Right lobe of liver (tissue), 6 donors: ENCODE measurements around the gene RALGPS1. TPM values are rescaled to one million over a fixed set of nuclear protein-coding genes. Genes with fewer than 3 reads are reported as not detected.

Source experiments
- ATAC-seq, 4 donors: fragments of 200-7000 bp; cut with Tn5 transposase; one replicate each; pipeline ENCODE4 v1.9.1; 2020; ENCODE audit warnings: mild to moderate bottlenecking in 4 of 4, moderate library complexity in 4 of 4
- DNase-seq, 3 donors: peaks; one replicate each; pipeline ENCODE4 v3.0.0-alpha.2; 2020
- H3K27ac ChIP-seq, 3 donors: fragments of 200-600 bp; one replicate each; pipeline ENCODE4 v1.8.0; 2022
- H3K27me3 ChIP-seq, 2 donors: fragments of 200-600 bp; one replicate each; pipeline ENCODE4 v1.8.0; 2022
- H3K36me3 ChIP-seq, 4 donors: fragments of 200-600 bp; sonication (generic) in 1 of 4; one replicate each; pipeline versions ENCODE4 v1.5.1 to v1.8.0; 2017 to 2022; ENCODE audit warnings: control low read depth in 1 of 4
- H3K4me1 ChIP-seq, 4 donors: fragments of 200-600 bp; sonication (generic) in 1 of 4; one replicate each; pipeline versions ENCODE4 v1.5.1 to v1.8.0; 2017 to 2022; ENCODE audit warnings: control low read depth in 1 of 4
- H3K4me3 ChIP-seq, 3 donors: fragments of 200-600 bp; one replicate each; pipeline ENCODE4 v1.8.0; 2022
- H3K9me3 ChIP-seq, 4 donors: fragments of 200-600 bp; sonication (generic) in 1 of 4; one replicate each; pipeline versions ENCODE4 v1.5.1 to v1.8.0; 2017 to 2022; ENCODE audit warnings: control low read depth in 1 of 4
- CTCF ChIP-seq, 4 donors: fragments of 200-600 bp in 3 of 4; fragments of 450-650 bp in 1 of 4; IDR thresholded peaks; one replicate each; pipeline versions ENCODE4 v1.5.1 to v1.8.0; 2016 to 2022; ENCODE audit warnings: antibody characterized with exemption in 4 of 4, mild to moderate bottlenecking in 2 of 4
- POLR2A ChIP-seq: fragments of 450-650 bp; IDR thresholded peaks from one replicate; pipeline ENCODE4 v1.6.1; 2017; ENCODE audit warnings: antibody characterized with exemption, mild to moderate bottlenecking
- WGBS: methylation state at CpG from one replicate; pipeline ENCODE4 v1.1.6; 2018; ENCODE audit warnings: low coverage, low lambda C conversion rate; ENCODE audit not compliant: insufficient coverage; ENCODE audit errors: missing lambda C conversion rate; 5-methylcytosine and 5-hydroxymethylcytosine counted together
- intact Hi-C, 2 donors: fragments of 100-400 bp; cut with DNase I; formaldehyde crosslinking; loops; one replicate each; pipeline versions ENCODE4 v1.11.2 to v1.14.1; 2022
- total RNA-seq, 6 experiments: library from RNA; depleted of rRNA in 2 of 6; stranded (reverse); fragments of >200 nt in 2 of 6; fragmentation: NEBNext Ultra II Directional in 3 of 6; extraction: Animal tissue kit (Norgen Biotek cat#: 25700) in 3 of 6; gene quantifications; one replicate each; pipeline versions ENCODE4 v1.1.0 to v1.2.4, GENCODE V29; 2016 to 2023
- donor health status: DM: no; HTN: yes; CAD: no.
- donor health status: DM: no; HTN: no; CAD: no.
- donor health status: DM: no; HTN: no; CAD: no.
- donor health status: DM: no; HTN: yes; CAD: no.
- donor health status: DM: no; HTN: yes; CAD: no.

The RALGPS1 gene
- total RNA-seq, 6 experiments from 2014 or later = 1.2 to 3.8 (median 2.4) TPM

- WGBS = 85% methylated on average over 15 of the region's 17 CpGs
- Histone ChIP-seq H3K27me3 (no peaks in the 10 kb centered on the region), H3K27ac (no peak overlapping the region), H3K4me3 (no peak overlapping the region), H3K36me3 (no peaks in the 10 kb centered on the region), H3K4me1 (peaks cover 0 to 11% (median 0%) of the 10 kb centered on the region in 4 donors), H3K9me3 (no peaks in the 10 kb centered on the region)
- DNase-seq (peak in 1 of 3 donors; percentile 31), ATAC-seq (no peak)
- intact Hi-C loops = no loop called here
- TF ChIP-seq CTCF (IDR thresholded peaks at IDR 0.05) = no peak
- TF ChIP-seq POLR2A = no peak
These were observed 269.4 kb downstream of the RALGPS1 start for GRCh38 chr9:127183814-127184582.

GRCh38 chr9:127184641-127185040, 270.1 kb downstream of the RALGPS1 start:
- Histone ChIP-seq H3K9me3 (no peaks in the 10 kb centered on the region), H3K4me1 (peaks cover 0 to 8% (median 0%) of the 10 kb centered on the region in 4 donors), H3K36me3 (no peaks in the 10 kb centered on the region), H3K27ac (no peak overlapping the region), H3K4me3 (no peak overlapping the region), H3K27me3 (no peaks in the 10 kb centered on the region)
- 100% methylated on average over 1 of the region's 10 CpGs for WGBS
- no peak for ATAC-seq
- DNase-seq = peak in 1 of 3 donors; percentile 26
- intact Hi-C loops = no loop called here
- no peak for TF ChIP-seq CTCF (IDR thresholded peaks at IDR 0.05)

- DNase-seq = peak in 1 of 3 donors; percentile 22
- intact Hi-C loops = no loop called here
- ATAC-seq = no peak
- no peak for TF ChIP-seq CTCF (IDR thresholded peaks at IDR 0.05)
- no peak for TF ChIP-seq POLR2A
- Histone ChIP-seq H3K9me3 (no peaks in the 10 kb centered on the region), H3K27ac (no peak overlapping the region), H3K4me1 (peaks cover 0 to 2% (median 0%) of the 10 kb centered on the region in 4 donors), H3K27me3 (no peaks in the 10 kb centered on the region), H3K4me3 (no peak overlapping the region), H3K36me3 (no peaks in the 10 kb centered on the region)
- WGBS = 77% methylated on average over 5 of the region's 5 CpGs
These were observed 270.6 kb downstream of the RALGPS1 start for GRCh38 chr9:127185181-127185580.

GRCh38 chr9:127185931-127186781, 271.6 kb downstream of the RALGPS1 start:
- 64% methylated on average over 5 of the region's 11 CpGs for WGBS
- TF ChIP-seq CTCF (IDR thresholded peaks at IDR 0.05) = no peak
- Histone ChIP-seq H3K4me1 (no peaks in the 10 kb centered on the region), H3K27ac (peak overlapping the region in 2 of 3 donors; percentile 37 to 57), H3K9me3 (no peaks in the 10 kb centered on the region), H3K27me3 (no peaks in the 10 kb centered on the region), H3K36me3 (no peaks in the 10 kb centered on the region), H3K4me3 (no peak overlapping the region)
- ATAC-seq = peak; percentile 7 to 46 (median 26)
- intact Hi-C loops = no loop called here
- peak in 1 of 3 donors; percentile 51 for DNase-seq
